Glutamatergic neuron (in vitro differentiated cells): Measurements from ENCODE around the gene TRIM72. TPM values are rescaled to one million over a fixed set of nuclear protein-coding genes. Genes with fewer than 3 reads are reported as not detected.
"Not testable (repeated sequence)": the region's sequence is repeated elsewhere in the genome, so short reads cannot be mapped to it uniquely, and the experiment has no call there.

ENCODE experiments used
- DNase-seq: peaks from one replicate; pipeline ENCODE4 v3.0.0; 2022
- H3K27ac Mint-ChIP-seq: one replicate; pipeline ENCODE4 v1.8.0; 2020; ENCODE audit warnings: mild to moderate bottlenecking, mixed read lengths, inconsistent platforms; ENCODE audit not compliant: unreplicated experiment
- H3K27me3 Mint-ChIP-seq: one replicate; pipeline ENCODE4 v1.8.0; 2020; ENCODE audit warnings: mild to moderate bottlenecking, moderate library complexity, mixed read lengths, inconsistent platforms; ENCODE audit not compliant: unreplicated experiment
- H3K36me3 Mint-ChIP-seq: one replicate; pipeline ENCODE4 v1.8.0; 2020; ENCODE audit warnings: mild to moderate bottlenecking, mixed read lengths, inconsistent platforms; ENCODE audit not compliant: unreplicated experiment
- H3K4me1 Mint-ChIP-seq: one replicate; pipeline ENCODE4 v1.8.0; 2020; ENCODE audit warnings: mild to moderate bottlenecking, low read depth, mixed read lengths, inconsistent platforms; ENCODE audit not compliant: unreplicated experiment
- H3K4me3 Mint-ChIP-seq: one replicate; pipeline ENCODE4 v1.8.0; 2020; ENCODE audit warnings: mild to moderate bottlenecking, mixed read lengths, inconsistent platforms; ENCODE audit not compliant: unreplicated experiment
- H3K9me3 Mint-ChIP-seq: one replicate; pipeline ENCODE4 v1.8.0; 2020; ENCODE audit warnings: mild to moderate bottlenecking, moderate library complexity, mixed read lengths, inconsistent platforms; ENCODE audit not compliant: unreplicated experiment
- CTCF ChIP-seq: fragments of 200-600 bp; sonication (generic); IDR thresholded peaks from one replicate; pipeline ENCODE4 v1.5.0; 2021; ENCODE audit not compliant: partially characterized antibody, unreplicated experiment
- total RNA-seq: library from RNA; stranded (reverse); fragmentation: NEBNext Ultra II Directional; extraction: Animal tissue kit (Norgen Biotek cat#: 25700); gene quantifications from one replicate; pipeline ENCODE4 v1.2.1, GENCODE V29; 2021; ENCODE audit not compliant: unreplicated experiment

The TRIM72 gene
- total RNA-seq, 1 donor from 2014 or later, result 0.10 TPM

- H3K9me3 Mint-ChIP-seq, result peaks cover 9% of the 10 kb centered on the region
- no peak for DNase-seq
- no peak overlapping the region for H3K27ac Mint-ChIP-seq
- H3K27me3 Mint-ChIP-seq, result peaks cover 3% of the 10 kb centered on the region
- no peak overlapping the region for H3K4me3 Mint-ChIP-seq
- H3K4me1 Mint-ChIP-seq, result no peaks in the 10 kb centered on the region
- H3K36me3 Mint-ChIP-seq, result peaks cover 5% of the 10 kb centered on the region
- TF ChIP-seq CTCF, result no peak
Observed at GRCh38 chr16:31229501-31229900, 15.6 kb downstream of the TRIM72 start.

DNA sequence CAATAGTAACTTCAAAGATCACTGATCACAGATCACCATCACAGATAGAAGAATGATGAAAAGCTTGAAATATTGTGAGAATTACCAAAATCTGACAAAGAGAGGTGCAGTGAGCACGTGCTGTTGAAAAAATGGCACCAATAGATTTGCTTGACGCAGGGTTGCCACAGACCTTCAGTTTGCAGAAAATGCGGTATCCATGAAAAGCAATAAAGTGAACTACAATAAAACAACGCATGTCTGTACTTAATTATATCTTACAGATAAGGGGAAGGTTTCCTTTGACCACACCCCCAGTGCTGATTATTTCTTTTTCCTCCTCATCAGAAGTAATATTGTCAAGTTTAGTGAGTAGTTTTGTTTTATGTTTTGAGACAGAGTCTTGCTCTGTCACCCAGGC, 24.1 kb downstream of the TRIM72 start:
- Mint-ChIP-seq H3K9me3 (peaks cover 10% of the 10 kb centered on the region), H3K27ac (no peak overlapping the region), H3K4me1 (no peaks in the 10 kb centered on the region), H3K27me3 (no peaks in the 10 kb centered on the region), H3K36me3 (peaks cover 5% of the 10 kb centered on the region), H3K4me3 (no peak overlapping the region)
- DNase-seq, result no peak
- TF ChIP-seq CTCF, result no peak

- Mint-ChIP-seq H3K4me1 (no peaks in the 10 kb centered on the region), H3K9me3 (no peaks in the 10 kb centered on the region), H3K27me3 (no peaks in the 10 kb centered on the region), H3K27ac (no peak overlapping the region), H3K36me3 (no peaks in the 10 kb centered on the region), H3K4me3 (no peak overlapping the region)
- no peak for DNase-seq
- TF ChIP-seq CTCF, result no peak
Observed at GRCh38 chr16:31242206-31242605, 28.3 kb downstream of the TRIM72 start.

GRCh38 chr16:31243734-31244670, 30.1 kb downstream of the TRIM72 start:
- peaks cover under 1% of the 10 kb centered on the region for H3K9me3 Mint-ChIP-seq
- no peaks in the 10 kb centered on the region for H3K27me3 Mint-ChIP-seq
- no peak overlapping the region for H3K27ac Mint-ChIP-seq
- H3K4me3 Mint-ChIP-seq, result no peak overlapping the region
- no peak for DNase-seq
- no peaks in the 10 kb centered on the region for H3K36me3 Mint-ChIP-seq
- H3K4me1 Mint-ChIP-seq, result no peaks in the 10 kb centered on the region
- TF ChIP-seq CTCF, result no peak

DNA sequence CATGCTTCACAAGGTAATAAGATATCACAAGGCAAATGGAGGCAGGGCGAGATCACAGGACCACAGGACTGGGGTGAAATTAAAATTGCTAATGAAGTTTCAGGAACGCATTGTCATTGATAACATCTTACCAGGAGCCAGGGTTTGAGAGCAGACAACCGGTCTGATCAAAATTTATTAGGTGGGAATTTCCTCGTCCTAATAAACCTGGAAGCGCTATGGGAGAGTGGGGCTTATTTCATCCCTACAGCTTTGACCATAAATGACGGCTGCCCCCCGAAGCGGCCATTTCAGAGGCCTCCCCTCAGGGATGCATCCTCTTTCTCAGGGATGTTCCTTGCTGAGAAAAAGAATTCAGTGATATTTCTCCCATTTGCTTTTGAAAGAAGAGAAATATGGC, 31.7 kb downstream of the TRIM72 start:
- H3K27me3 Mint-ChIP-seq, H3K36me3 Mint-ChIP-seq, H3K27ac Mint-ChIP-seq, H3K4me3 Mint-ChIP-seq, DNase-seq, H3K4me1 Mint-ChIP-seq, H3K9me3 Mint-ChIP-seq: not testable (repeated sequence)
